ENCODE measurements around the gene AP1S1. TPM values are rescaled to one million over a fixed set of nuclear protein-coding genes. Genes with fewer than 3 reads are reported as not detected.

The AP1S1 gene
- total and polyA plus RNA-seq, 7 experiments from 2014 or later = 3.3 to 39.4 (median 7.0) TPM

DNA sequence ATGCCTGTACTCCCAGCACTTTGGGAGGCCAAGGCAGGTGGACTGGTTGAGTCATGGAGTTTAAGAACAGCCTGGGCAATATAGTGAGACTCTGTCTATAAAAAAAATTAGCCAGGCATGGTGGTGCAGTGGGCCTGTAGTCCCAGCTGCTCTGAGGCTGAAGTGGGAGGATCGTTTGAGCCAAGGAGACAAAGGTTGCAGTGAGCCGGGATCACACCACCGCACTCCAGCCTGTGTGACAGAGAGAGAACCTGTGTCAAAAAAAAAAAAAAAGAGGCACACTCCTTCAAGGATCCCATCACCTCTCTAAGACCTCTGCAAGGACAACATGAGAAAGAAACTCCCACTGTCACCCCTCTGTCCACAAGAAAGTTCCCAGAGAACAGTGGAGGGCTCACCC, 21.4 kb downstream of the AP1S1 start:
- DNase-seq = no peak
- Mint-ChIP-seq H3K4me3 (peak overlapping the region in 1 of 10 donors; percentile 84), H3K27me3 (peaks cover 66 to 86% (median 80%) of the 10 kb centered on the region in 5 donors), H3K27ac (no peak overlapping the region), H3K36me3 (peaks cover 0 to 7% (median 6%) of the 10 kb centered on the region in 5 donors), H3K9me3 (peaks cover 0 to 5% (median 0%) of the 10 kb centered on the region in 11 donors), H3K4me1 (peaks cover 30 to 55% (median 34%) of the 10 kb centered on the region in 7 donors)
- Histone ChIP-seq H3K27me3 (ENCODE audit: control insufficient read depth in 2 of 2, insufficient read depth in 2 of 2, low read length in 2 of 2) (peaks cover 5 to 67% of the 10 kb centered on the region in 2 donors), H3K4me1 (ENCODE audit: control insufficient read depth in 2 of 2, insufficient read depth in 2 of 2, low read length in 2 of 2) (peaks cover 25 to 43% of the 10 kb centered on the region in 2 donors), H3K4me3 (ENCODE audit: low read length) (no peak overlapping the region), H3K27ac (ENCODE audit: low read depth, low read length) (no peak overlapping the region), H3K9me3 (ENCODE audit: control insufficient read depth in 2 of 3, low read length in 3 of 3) (peaks cover 0 to 2% (median 0%) of the 10 kb centered on the region in 3 experiments), H3K36me3 (ENCODE audit: control insufficient read depth in 2 of 3, insufficient read depth in 3 of 3, low read length in 3 of 3) (no peaks in the 10 kb centered on the region)
- POLR2A ChIA-PET = no interaction called here
- no peak for ATAC-seq
- CTCF ChIA-PET = no interaction called here
- intact Hi-C loops (cut with micrococcal nuclease) = loop anchor here in 1 of 2 donors (2.0 kb wide), 1 partner anchor 17 kb away; no protein-coding TSS in a partner anchor

DNA sequence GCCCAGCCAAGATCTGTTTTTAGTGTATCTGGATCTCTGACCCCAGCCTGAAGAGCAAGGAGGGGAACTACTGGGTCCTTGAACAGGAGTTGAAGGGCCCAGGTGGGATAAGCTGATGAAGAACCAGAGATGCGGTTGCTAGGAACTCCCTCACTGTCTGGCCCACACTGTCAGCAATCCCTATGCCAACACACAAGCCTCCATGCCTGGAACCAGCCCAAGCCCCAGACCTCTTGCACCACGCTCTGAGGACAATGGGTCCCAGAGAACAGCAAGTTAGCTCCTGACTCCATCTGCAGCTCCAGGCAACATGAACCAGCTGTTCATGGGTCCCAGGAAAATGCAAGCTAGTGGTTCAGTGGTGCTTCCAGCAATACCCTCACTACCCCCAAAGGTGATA, 23.4 kb downstream of the AP1S1 start:
- peaks cover 0 to 8% (median 6%) of the 10 kb centered on the region in 5 donors for H3K36me3 Mint-ChIP-seq
- no peak overlapping the region for H3K27ac Mint-ChIP-seq
- no peak overlapping the region for H3K4me3 ChIP-seq (ENCODE audit: low read length)
- H3K36me3 ChIP-seq (ENCODE audit: control insufficient read depth in 2 of 3, insufficient read depth in 3 of 3, low read length in 3 of 3) = no peaks in the 10 kb centered on the region
- peaks cover 19 to 46% (median 25%) of the 10 kb centered on the region in 7 donors for H3K4me1 Mint-ChIP-seq
- no peak for DNase-seq
- peaks cover 5 to 51% of the 10 kb centered on the region in 2 donors for H3K27me3 ChIP-seq (ENCODE audit: control insufficient read depth in 2 of 2, insufficient read depth in 2 of 2, low read length in 2 of 2)
- no peak for ATAC-seq
- intact Hi-C loops (cut with micrococcal nuclease) = loop anchor here in 1 of 2 donors (2.0 kb wide), 1 partner anchor 15 kb away; no protein-coding TSS in a partner anchor
- H3K27ac ChIP-seq (ENCODE audit: low read depth, low read length) = no peak overlapping the region
- H3K4me1 ChIP-seq (ENCODE audit: control insufficient read depth in 2 of 2, insufficient read depth in 2 of 2, low read length in 2 of 2) = peaks cover 12 to 23% of the 10 kb centered on the region in 2 donors
- peaks cover 65 to 92% (median 77%) of the 10 kb centered on the region in 5 donors for H3K27me3 Mint-ChIP-seq
- H3K9me3 Mint-ChIP-seq = peaks cover 0 to 6% (median 0%) of the 10 kb centered on the region in 11 donors
- peaks cover 0 to 2% (median 0%) of the 10 kb centered on the region in 3 experiments for H3K9me3 ChIP-seq (ENCODE audit: control insufficient read depth in 2 of 3, low read length in 3 of 3)
- ChIA-PET POLR2A (no interaction called here), CTCF (no interaction called here)
- no peak overlapping the region for H3K4me3 Mint-ChIP-seq

- Mint-ChIP-seq H3K27me3 (peaks cover 60 to 83% (median 70%) of the 10 kb centered on the region in 5 donors), H3K36me3 (peaks cover 0 to 8% (median 6%) of the 10 kb centered on the region in 5 donors), H3K27ac (peak overlapping the region in 1 of 9 donors; percentile 37), H3K4me3 (peak overlapping the region in 8 of 10 donors; percentile 25 to 82 (median 60)), H3K9me3 (peaks cover 0 to 6% (median 0%) of the 10 kb centered on the region in 11 donors), H3K4me1 (peaks cover 10 to 32% (median 16%) of the 10 kb centered on the region in 7 donors)
- ATAC-seq (no peak), DNase-seq (no peak)
- intact Hi-C loops (cut with micrococcal nuclease) = no loop called here
- Histone ChIP-seq H3K4me1 (ENCODE audit: control insufficient read depth in 2 of 2, insufficient read depth in 2 of 2, low read length in 2 of 2) (peaks cover 0 to 10% of the 10 kb centered on the region in 2 donors), H3K4me3 (ENCODE audit: low read length) (no peak overlapping the region), H3K9me3 (ENCODE audit: control insufficient read depth in 2 of 3, low read length in 3 of 3) (no peaks in the 10 kb centered on the region), H3K27ac (ENCODE audit: low read depth, low read length) (no peak overlapping the region), H3K36me3 (ENCODE audit: control insufficient read depth in 2 of 3, insufficient read depth in 3 of 3, low read length in 3 of 3) (no peaks in the 10 kb centered on the region), H3K27me3 (ENCODE audit: control insufficient read depth in 2 of 2, insufficient read depth in 2 of 2, low read length in 2 of 2) (peaks cover 4 to 38% of the 10 kb centered on the region in 2 donors)
- ChIA-PET POLR2A (interaction anchor here (0.7 kb wide), 1 partner anchor 22 kb away, joined by 3 read pairs; the partner anchor contains the start of gene MOGAT3), CTCF (no interaction called here)
Observed at GRCh38 chr7:101179117-101179516, 24.8 kb downstream of the AP1S1 start.

DNA sequence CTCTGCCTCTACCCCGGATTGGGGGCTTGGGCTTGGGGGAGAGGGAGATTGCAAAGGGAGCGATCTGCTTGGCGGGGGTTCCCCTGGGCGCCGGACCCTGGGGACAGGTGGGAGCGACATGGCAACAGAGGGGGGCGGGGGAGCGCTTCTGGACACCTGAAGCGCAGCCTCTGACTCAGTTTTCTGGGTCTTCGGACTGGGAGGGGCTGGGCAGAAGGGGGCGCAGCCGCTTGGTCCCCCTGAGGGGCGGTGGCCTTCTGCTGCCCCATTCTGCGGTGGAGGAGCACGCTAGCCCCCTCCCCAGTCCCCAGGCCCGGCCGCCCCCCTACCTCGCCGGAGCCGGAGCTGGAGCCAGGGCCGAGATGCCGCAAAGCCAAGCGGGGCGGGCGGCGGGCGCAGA, 25.4 kb downstream of the AP1S1 start:
- peak overlapping the region in 4 of 10 donors; percentile 34 to 76 (median 63) for H3K4me3 Mint-ChIP-seq

DNA sequence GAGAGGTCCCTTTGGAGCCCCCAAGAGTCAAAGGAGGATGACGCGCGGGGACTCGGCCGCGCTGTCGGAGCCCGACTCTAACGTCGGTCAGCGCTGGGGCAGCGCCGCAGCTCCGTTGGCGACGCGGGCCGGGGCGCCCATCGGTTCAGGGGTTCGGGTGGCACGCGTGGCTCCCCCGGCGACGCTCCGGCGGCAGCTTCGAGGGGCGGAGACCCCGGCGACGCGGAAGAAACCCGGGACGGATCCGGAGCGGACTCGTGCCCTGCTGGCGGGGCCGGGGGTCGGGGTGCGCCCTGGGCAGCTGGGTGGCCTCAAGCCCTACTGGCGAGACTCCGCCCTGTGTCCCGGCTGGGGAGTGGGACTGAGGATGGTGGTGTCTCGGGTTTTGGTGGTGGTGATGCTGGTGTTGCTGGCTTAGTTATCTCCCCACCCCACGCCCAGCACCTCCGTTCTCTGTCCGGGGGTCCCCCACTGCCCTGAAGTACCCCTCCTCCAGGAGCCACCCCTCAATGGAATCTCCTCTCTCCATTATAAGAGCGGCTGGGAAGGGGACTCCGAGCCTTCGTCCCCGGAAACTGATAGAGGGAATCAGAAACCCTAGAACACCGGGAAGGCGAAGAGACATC, 26.0 kb downstream of the AP1S1 start, which contains the start of gene NAT16:
NAT16 (minus strand) TSS at position 164 of the 626 bp plus-strand sequence. CDS start 5,486 bp downstream, outside the sequence.
- Histone ChIP-seq H3K27me3 (ENCODE audit: control insufficient read depth in 2 of 2, insufficient read depth in 2 of 2, low read length in 2 of 2) (peaks cover 3 to 30% of the 10 kb centered on the region in 2 donors), H3K4me3 (ENCODE audit: low read length) (no peak within 1 kb of the TSS), H3K27ac (ENCODE audit: low read depth, low read length) (no peak within 1 kb of the TSS), H3K4me1 (ENCODE audit: control insufficient read depth in 2 of 2, insufficient read depth in 2 of 2, low read length in 2 of 2) (peaks cover 0 to 5% of the 10 kb centered on the region in 2 donors), H3K36me3 (ENCODE audit: control insufficient read depth in 2 of 3, insufficient read depth in 3 of 3, low read length in 3 of 3) (no peaks in the 10 kb centered on the region), H3K9me3 (ENCODE audit: control insufficient read depth in 2 of 3, low read length in 3 of 3) (no peaks in the 10 kb centered on the region)
- peaks cover 56 to 81% (median 67%) of the 10 kb centered on the region in 5 donors for H3K27me3 Mint-ChIP-seq
- peak within 1 kb of the TSS in 9 of 10 donors; percentile 34 to 82 (median 54) for H3K4me3 Mint-ChIP-seq
- H3K4me1 Mint-ChIP-seq = peaks cover 4 to 21% (median 10%) of the 10 kb centered on the region in 7 donors
- peaks cover 0 to 8% (median 3%) of the 10 kb centered on the region in 5 donors for H3K36me3 Mint-ChIP-seq
- ATAC-seq (no peak), DNase-seq (no peak)
- intact Hi-C loops (cut with micrococcal nuclease) = no loop called here
- CTCF ChIA-PET = no interaction called here
- H3K9me3 Mint-ChIP-seq = peaks cover 0 to 6% (median 0%) of the 10 kb centered on the region in 11 donors
- POLR2A ChIA-PET = no interaction called here
- H3K27ac Mint-ChIP-seq = peak within 1 kb of the TSS in 1 of 9 donors; percentile 37

More for the DNA sequence above, 25.4 kb downstream of the AP1S1 start:
- POLR2A ChIA-PET = no interaction called here
- no peaks in the 10 kb centered on the region for H3K36me3 ChIP-seq (ENCODE audit: control insufficient read depth in 2 of 3, insufficient read depth in 3 of 3, low read length in 3 of 3)
- DNase-seq (no peak), ATAC-seq (no peak)
- Mint-ChIP-seq H3K27ac (no peak overlapping the region), H3K36me3 (peaks cover 0 to 8% (median 3%) of the 10 kb centered on the region in 5 donors), H3K27me3 (peaks cover 56 to 82% (median 67%) of the 10 kb centered on the region in 5 donors), H3K9me3 (peaks cover 0 to 6% (median 0%) of the 10 kb centered on the region in 11 donors), H3K4me1 (peaks cover 4 to 26% (median 11%) of the 10 kb centered on the region in 7 donors)
- CTCF ChIA-PET = no interaction called here
- intact Hi-C loops (cut with micrococcal nuclease) = no loop called here
- peaks cover 0 to 5% of the 10 kb centered on the region in 2 donors for H3K4me1 ChIP-seq (ENCODE audit: control insufficient read depth in 2 of 2, insufficient read depth in 2 of 2, low read length in 2 of 2)
- peaks cover 3 to 33% of the 10 kb centered on the region in 2 donors for H3K27me3 ChIP-seq (ENCODE audit: control insufficient read depth in 2 of 2, insufficient read depth in 2 of 2, low read length in 2 of 2)
- H3K4me3 ChIP-seq (ENCODE audit: low read length) = no peak overlapping the region
- H3K27ac ChIP-seq (ENCODE audit: low read depth, low read length) = no peak overlapping the region
- H3K9me3 ChIP-seq (ENCODE audit: control insufficient read depth in 2 of 3, low read length in 3 of 3) = no peaks in the 10 kb centered on the region

- ChIA-PET POLR2A (no interaction called here), CTCF (no interaction called here)
- DNase-seq = no peak
- no peaks in the 10 kb centered on the region for H3K9me3 ChIP-seq (ENCODE audit: control insufficient read depth in 2 of 3, low read length in 3 of 3)
- ATAC-seq = no peak
- Mint-ChIP-seq H3K4me3 (no peak overlapping the region), H3K27ac (no peak overlapping the region), H3K9me3 (peaks cover 0 to 3% (median 0%) of the 10 kb centered on the region in 11 donors), H3K27me3 (peaks cover 30 to 47% (median 32%) of the 10 kb centered on the region in 5 donors), H3K36me3 (peaks cover 0 to 8% (median 3%) of the 10 kb centered on the region in 5 donors), H3K4me1 (peaks cover 0 to 11% (median 5%) of the 10 kb centered on the region in 7 donors)
- no peak overlapping the region for H3K27ac ChIP-seq (ENCODE audit: low read depth, low read length)
- H3K4me1 ChIP-seq (ENCODE audit: control insufficient read depth in 2 of 2, insufficient read depth in 2 of 2, low read length in 2 of 2) = no peaks in the 10 kb centered on the region
- intact Hi-C loops (cut with micrococcal nuclease) = no loop called here
- no peaks in the 10 kb centered on the region for H3K36me3 ChIP-seq (ENCODE audit: control insufficient read depth in 2 of 3, insufficient read depth in 3 of 3, low read length in 3 of 3)
- no peak overlapping the region for H3K4me3 ChIP-seq (ENCODE audit: low read length)
- H3K27me3 ChIP-seq (ENCODE audit: control insufficient read depth in 2 of 2, insufficient read depth in 2 of 2, low read length in 2 of 2) = peaks cover 0 to 5% of the 10 kb centered on the region in 2 donors
Observed at GRCh38 chr7:101185258-101185839, 31.1 kb downstream of the AP1S1 start.
